ENCODE results near the gene RPRD1A. TPM values are rescaled to one million over a fixed set of nuclear protein-coding genes. Genes with fewer than 3 reads are reported as not detected.
"Not testable (repeated sequence)": the region's sequence is repeated elsewhere in the genome, so short reads cannot be mapped to it uniquely, and the experiment has no call there.

RPRD1A gene
- polyA plus RNA-seq, 3 donors = 61.2 to 72.0 (median 67.1) TPM

DNA sequence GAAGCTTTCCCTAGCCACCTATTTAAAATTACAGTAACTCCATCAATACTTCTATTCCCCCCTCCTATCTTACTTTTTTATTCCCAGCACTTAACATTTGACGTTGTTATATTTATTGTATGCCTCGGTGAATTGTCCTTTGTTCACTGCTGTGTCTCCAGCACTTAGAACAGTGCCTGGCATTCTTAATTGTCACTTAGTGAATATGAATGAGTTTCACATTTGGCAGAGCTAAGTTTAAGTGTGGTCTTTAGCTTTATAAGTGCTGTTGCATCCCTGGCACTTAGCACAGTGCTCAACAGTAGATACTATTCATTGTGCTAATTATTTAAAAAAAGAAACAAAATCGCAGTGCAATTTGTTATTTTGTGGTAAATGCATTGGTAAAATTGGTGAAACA is 93.2 kb downstream of the RPRD1A start:
- no peak for DNase-seq

DNA sequence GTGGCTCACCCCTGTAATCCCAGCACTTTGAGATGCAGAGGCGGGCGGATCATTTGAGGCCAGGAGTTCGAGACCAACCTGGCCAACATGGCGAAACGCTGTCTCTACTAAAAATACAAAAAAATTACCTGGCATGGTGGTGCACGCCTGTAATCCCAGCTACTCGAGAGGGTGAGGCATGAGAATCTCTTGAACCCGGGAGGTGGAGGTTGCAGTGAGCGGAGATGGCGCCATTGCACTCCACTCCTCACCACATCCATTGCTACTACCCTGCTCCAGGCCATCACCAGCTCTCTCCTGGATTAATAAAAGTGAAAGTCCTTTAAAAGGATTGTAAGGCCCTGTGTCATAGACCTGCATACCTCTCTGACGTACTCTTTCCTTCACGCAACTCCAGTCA is 93.7 kb downstream of the RPRD1A start:
- DNase-seq = no peak

DNA sequence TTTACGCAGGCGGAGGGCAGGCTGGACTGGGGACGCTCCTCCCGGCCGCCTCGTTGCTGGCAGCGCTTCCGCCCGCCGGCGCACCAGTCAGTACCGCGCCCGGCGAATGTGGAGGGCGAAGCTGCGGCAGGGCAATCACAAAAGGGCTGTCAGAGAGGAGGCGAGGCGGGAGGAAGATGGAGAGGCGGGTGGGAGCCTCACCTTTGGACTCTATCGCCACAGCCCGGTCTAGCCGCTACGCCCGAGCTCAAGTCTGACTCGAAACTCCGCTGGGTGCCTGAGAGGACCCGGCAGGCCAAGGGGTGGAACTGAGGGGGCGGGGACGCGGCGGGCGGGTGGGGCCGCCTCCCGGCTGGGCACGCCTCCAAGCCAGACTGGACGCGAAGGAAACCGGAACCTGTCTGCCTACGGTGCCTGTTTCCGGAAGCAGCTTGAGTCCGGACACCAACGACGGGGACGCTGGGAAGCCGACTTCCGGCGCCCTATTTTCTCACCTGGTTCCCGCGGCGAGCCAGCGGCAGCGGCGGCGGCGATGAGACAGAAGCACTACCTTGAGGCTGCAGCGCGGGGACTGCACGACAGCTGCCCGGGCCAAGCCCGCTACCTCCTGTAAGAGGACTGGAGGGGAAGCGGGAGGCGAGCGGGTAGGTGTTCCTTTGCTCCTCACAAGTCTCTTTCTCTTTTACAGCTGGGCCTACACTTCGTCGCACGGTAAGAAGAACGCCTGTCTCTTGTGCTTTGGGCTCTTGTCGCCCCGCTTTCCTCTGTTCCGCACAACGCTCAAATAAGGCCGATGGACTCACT is 95.0 kb downstream of the RPRD1A start, which contains the start of gene RMP24:
Gene RMP24, plus strand, starts transcription at position 483 of the 804 bp plus-strand sequence.
- DNase-seq = peak; percentile 96

DNA sequence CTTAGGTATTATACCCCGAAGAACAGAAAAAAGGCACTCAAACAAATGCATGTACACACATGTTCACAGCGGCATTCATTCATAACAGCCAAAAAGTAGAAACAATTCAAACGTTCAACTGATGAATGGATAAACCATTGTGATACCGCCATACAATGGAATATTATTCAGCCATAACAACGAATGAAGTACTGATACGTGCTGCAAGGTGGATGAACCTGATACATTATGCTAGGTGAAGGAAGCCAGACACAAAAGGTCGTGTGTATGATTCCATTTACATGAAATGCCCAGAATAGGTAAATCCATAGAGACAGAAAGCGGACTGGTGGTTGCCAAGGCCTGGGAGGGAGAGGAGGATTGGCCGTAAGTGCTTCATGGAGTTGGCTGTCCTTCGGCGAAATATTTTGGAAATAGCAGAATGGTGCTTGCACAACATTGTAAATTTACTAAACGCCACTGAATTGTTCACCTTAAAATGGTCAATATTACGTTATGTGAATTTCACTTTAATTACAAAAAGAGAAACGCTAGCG is 95.6 kb downstream of the RPRD1A start:
- no peak for DNase-seq

DNA sequence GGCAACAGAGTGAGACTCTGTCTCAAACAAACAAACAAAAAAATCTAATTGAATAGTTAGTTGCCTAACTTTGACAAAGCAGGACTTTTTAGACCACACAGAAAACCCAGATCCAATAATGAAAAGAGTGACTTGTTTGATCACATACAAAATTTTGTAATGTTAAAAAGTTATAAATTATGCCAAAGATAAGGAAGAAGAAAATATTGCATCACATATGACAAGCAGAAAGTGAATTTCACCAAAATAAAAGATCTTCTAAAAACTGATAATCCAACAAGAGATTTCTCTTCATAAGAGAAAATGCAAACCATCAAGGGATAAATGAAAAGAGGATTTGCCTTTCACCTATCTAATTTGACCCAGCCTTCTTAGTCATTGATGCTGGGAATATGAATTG is 97.7 kb downstream of the RPRD1A start:
- no peak for DNase-seq

DNA sequence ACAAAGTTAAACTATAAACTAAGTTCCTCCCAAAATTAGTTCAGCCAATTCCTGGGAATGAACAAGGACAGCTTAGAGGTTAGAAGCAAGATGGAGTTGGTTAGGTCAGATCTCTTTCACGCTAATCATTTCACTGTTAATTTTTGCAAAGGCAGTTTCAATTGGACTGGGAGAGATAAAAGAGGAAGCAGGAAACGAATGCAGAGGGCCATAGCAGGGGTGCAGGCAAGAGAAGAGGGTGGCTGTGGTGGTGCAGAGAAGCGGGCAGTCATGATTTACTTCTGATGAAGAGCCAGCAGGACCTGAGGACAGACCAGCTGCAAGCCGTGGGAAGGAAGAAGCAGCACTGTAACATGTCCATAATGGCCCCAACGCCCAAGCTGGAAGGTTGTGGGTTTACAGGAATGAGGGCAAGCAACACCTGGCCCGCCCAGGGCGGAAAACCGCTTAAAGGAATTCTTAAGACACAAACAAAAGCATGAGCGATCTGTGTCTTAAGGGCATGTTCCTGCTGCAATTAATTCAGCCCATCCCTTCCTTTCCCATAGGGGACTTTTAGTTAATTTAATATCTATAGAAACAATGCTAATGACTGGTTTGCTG is 99.0 kb downstream of the RPRD1A start:
- DNase-seq = no peak

DNA sequence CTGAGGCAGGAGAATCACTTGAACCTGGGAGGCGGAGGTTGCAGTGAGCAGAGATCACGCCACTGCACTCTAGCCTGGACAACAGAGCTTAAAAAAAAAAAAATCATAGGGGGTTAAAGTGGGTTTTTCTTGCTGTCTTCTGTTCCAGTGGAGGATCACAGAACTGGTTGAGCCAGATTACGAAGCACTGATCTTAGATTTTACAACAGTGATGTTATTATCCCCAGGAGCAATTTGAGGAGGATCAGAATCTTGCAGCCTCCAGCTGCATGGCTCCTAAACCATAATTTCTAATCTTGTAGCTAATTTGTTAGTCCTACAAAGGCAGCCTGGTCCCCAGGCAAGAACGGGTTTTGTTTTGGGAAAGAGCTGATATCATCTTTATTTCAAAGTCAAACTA is 99.5 kb downstream of the RPRD1A start:
- not testable (repeated sequence) for DNase-seq

DNA sequence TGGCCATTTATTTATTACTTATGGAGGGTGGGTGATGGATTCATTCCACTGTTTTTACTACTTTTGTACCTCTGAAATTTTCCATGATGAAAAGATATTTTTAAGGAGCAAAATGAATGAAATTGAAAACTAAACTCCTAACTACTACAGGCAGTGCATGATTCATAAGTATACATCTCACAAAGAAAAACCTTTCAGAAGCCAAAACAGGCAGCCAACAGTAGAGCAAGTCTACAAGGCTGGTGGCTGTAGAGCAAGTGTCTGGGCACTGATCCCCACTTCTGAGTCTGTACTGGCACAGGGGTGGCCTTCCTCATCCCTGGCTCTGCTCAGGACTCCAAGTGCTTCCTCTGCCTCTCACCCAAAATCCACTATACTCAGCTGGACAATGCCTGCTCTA is 103.0 kb downstream of the RPRD1A start:
- no peak for DNase-seq

DNA sequence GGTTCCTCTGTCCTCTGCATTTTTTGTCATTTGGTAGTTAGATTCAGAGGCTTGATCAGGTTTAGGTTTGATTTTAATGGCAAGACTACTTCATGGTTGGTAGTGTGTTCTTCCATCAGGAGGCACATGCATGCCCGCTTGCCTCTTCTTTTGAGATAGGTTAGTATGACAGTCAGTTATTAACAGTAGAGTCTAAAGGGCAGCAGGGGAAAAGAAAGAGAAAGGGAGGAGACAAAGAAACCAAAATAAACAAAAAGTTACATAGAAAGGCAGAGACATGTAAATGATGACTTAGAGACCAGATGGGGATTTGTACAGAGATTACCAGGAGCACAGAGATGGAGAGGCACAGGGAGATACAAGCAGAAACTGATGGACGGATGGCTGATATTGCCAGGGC is 105.0 kb downstream of the RPRD1A start:
- DNase-seq = no peak

DNA sequence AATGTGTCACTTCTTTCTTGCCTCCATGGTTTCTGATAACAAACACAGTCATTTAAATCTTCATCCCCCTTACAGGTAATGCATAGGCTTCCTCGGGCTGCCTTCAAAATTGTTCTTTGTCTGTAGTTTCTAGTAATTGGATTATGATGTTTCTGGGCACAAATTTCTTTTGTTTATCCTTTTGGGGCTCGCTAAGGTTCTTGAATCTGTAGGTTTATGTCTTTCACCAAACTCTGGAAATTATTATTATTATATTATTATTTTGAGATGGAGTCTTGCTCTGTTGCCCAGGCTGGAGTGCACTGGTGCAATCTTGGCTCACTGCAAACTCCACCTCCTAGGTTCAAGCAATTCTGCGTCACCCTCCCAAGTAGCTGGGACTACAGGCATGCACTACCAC is 111.1 kb downstream of the RPRD1A start:
- DNase-seq = no peak

DNA sequence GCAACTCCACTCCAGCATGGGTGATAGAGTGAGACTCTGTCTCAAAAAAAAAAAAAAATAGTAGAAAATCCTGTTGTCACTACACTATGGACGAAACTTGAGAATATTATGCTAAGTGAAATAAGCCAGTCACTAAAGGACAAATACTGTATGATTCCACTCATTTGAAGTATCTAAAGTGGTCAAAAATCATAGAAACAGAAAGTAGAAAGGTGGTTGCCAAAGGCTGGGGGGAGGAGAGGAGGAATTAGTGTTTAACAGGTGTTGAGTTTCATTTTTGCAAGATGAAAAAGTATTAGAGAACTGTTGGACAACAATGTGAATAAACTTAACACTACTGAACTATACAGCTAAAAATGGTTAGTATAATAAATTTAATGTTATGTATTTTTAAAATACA is 113.7 kb downstream of the RPRD1A start:
- DNase-seq = no peak

DNA sequence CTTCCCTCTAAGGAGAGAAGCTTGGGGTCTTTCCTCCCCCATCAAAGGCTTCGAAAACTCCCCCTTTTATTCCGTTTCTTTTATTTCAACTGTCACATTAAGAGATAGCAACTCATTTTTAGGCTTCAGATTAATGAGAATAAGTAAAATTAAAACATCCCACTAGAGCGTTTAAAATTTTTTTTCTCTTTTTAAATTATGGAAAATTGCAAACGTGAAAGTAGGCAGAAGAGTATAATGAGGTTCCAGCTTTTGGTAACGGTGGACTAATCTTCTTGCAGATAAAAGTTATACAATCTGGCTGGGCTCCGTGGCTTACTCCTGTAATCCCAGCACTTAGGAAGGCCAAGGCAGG is 116.8 kb downstream of the RPRD1A start:
- no peak for DNase-seq

DNA sequence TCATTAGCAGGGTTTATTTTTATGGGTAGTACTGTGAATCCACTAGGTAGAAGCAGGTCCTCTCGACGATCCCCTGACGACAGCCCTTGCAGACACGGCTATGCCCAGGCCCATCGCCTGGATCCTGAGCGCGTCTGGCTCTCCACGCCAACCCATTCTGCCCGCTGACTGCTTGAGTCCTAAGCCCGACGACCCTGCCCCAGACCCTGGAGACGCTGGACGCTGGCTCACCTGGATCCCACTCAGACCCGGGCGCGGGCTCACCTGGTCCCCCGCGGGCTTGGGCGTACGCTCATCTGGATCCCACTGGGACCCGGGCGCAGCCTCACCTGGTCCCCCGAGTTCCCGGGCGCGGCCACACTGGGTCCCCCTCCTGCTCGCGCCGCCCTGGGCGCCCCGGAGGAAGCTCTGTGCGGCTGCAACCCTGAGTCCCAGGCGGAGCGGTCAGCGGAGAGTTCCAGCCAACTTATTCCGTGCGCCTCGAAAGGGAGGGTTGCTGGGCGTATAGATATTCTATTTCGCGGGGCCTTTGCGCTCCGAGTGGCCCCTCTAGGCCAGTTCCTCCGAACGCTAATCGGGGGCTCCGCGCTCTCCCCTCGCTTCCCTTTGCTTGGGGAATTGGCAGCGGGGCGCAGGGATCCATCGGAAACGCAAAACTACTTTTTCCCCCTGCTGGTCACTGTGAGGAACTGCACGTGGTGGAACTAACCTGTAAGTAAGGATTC is 117.3 kb downstream of the RPRD1A start:
- DNase-seq = peak; percentile 77

DNA sequence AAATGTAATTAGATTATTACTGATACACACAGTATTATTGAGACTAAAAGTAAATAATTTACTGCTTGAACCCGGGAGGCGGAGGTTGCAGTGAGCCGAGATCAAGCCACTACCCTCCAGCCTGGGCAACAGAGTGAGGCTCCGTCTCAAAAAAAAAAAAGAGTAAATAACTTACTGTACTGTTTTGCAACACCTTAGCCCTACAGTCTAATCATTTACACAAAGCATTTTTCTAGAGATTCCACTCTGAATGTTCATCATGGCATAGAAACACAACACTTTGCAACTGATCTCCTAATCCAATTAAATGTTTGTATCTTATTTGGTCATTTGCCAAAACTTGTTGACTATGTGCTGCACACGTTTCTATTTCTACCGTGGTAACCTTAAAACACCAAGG is 118.3 kb downstream of the RPRD1A start:
- DNase-seq = no peak

DNA sequence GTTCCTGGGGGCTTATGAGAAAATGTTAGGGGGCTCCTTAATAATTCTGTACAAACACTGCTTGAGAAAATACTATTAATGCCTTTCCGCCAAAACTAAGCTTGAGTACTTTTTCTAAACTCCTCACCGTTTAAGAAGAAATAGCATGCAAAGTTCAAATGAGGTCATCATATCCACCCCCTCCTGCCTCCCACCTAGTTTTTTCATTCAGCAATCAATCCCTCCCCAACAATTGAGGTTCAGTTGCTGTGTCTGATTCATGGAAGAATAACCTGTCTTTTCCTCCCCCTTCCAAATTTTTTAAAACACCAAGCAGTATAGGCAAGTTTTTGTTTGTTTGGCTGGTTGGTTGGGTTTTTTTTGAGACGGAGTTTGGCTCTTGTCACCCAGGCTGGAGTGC is 119.3 kb downstream of the RPRD1A start:
- no peak for DNase-seq

DNA sequence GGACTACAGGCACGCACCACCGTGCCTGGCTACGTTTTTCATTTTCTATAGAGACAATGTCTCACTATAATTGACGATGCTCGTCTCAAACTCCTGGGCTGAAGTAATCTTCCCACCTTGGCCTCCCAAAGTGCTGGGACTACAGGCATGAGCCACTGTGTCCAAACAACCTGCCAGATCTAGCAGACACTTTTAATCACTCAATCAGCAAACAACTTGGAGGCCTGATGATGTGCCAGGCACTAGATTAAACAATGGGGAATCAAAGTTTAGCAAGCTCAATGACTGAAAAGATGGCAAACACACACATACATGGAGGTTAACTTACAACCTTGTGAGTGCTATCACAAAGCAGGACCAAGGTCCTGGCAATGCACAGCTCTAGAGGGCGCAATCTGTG is 124.7 kb downstream of the RPRD1A start:
- DNase-seq = no peak

DNA sequence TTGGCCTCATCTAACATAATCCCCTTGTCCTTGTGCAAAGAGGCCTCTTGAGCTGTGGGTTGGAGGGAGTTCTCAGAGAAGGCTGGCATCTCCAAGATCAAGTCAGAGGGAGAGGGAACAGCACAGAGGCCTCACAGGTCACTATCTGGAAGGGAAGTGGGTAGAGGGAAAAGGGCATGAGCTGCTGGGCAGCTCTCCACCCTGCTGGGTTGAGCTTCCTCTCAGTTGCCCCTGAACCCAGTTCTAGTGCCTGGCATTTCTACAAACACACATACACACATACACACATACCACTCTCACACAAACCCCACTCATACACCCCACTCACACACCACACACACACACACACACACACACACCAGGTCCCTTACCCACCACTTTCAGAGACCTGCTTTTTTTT is 125.2 kb downstream of the RPRD1A start:
- no peak for DNase-seq

DNA sequence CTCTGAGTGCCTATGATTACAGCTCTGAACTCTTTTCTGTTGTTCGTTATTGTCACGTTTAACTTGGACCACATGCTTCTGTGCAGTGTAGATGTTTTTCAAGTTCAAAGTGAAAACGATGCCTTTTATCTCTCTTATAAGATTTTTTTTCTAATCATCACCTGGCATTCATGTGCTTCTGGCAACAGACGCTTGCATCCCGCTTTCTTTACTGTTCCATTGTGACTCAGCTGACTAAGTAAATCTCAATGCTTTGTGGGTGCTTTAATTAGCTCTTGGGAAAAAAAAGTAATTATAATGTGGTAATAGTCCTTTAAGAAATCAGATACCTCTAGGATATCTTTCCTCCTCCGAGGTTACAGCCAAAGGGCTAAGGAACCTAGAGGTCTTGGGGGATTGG is 126.1 kb downstream of the RPRD1A start:
- DNase-seq = no peak
